ENCODE data around the gene CHMP2A. TPM values are rescaled to one million over a fixed set of nuclear protein-coding genes. Genes with fewer than 3 reads are reported as not detected.

The CHMP2A gene
- total and polyA plus RNA-seq, 2 of the 13 experiments (the other 11 are each of a cell fraction or from before 2014, with no cell fraction given) = 49.7 to 55.0 TPM

DNA sequence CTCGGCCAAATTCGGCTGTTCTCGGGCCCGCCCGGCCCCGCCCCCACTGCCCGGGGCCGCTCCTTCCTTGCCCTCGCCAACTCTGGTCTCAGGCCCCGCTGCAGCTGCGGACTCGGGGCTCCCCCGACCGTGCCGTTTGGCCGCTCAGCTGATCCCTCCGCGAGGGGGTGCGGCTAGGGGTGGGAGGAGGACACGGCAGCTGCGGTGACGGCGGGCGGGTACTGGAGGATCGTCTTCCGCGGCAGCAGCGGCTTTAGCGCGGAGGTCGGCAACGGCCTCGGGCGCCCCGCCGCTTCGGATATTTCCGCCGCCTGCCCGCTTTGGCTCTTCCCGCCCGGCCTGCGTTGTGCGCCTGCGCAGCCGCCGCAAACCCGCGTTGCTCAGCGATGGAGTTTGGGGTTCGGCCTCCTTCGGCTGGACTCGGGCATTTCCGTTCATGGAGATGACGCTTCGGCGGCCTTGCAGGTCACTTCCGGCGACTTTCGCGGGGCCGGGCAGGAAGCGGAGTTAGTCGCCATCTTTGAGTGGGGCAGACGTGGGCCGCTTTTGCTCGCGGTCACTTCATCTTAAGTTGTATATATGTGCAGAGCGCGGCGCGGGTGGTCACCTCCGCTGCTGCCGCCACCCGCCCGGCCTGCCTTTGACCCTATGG, 3.8 kb upstream of the CHMP2A start (continued):
- TF ChIP-seq, protein P1, sequence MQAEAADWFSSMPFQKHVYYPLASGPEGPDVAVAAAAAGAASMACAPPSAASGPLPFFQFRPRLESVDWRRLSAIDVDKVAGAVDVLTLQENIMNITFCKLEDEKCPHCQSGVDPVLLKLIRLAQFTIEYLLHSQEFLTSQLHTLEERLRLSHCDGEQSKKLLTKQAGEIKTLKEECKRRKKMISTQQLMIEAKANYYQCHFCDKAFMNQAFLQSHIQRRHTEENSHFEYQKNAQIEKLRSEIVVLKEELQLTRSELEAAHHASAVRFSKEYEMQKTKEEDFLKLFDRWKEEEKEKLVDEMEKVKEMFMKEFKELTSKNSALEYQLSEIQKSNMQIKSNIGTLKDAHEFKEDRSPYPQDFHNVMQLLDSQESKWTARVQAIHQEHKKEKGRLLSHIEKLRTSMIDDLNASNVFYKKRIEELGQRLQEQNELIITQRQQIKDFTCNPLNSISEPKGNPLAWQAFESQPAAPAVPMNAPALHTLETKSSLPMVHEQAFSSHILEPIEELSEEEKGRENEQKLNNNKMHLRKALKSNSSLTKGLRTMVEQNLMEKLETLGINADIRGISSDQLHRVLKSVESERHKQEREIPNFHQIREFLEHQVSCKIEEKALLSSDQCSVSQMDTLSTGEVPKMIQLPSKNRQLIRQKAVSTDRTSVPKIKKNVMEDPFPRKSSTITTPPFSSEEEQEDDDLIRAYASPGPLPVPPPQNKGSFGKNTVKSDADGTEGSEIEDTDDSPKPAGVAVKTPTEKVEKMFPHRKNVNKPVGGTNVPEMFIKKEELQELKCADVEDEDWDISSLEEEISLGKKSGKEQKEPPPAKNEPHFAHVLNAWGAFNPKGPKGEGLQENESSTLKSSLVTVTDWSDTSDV (CRISPR knock-in tag; IDR thresholded peaks at IDR 0.05) = peak; percentile 91
- peak; percentile 52; the same call in 1 of the 2 replicates for TF ChIP-seq ZBTB38 (CRISPR knock-in tag; IDR thresholded peaks at IDR 0.05)
- TF ChIP-seq ZFP37 (CRISPR knock-in tag; IDR thresholded peaks at IDR 0.05; ENCODE audit: borderline replicate concordance) = no peak
- 0 out of 2 replicates have a peak, but pooled peaks have one; percentile 21 for TF ChIP-seq KLF11 (CRISPR knock-in tag; IDR thresholded peaks at IDR 0.05)
- TF ChIP-seq TBL1XR1 (IDR thresholded peaks at IDR 0.05; ENCODE audit: borderline replicate concordance, low read length, partially characterized antibody) = no peak
- no peak for TF ChIP-seq GATAD1 (CRISPR knock-in tag; IDR thresholded peaks at IDR 0.05)
- no peak for TF ChIP-seq ZFAT (CRISPR knock-in tag; conservative IDR thresholded peaks at IDR 0.05)
- TF ChIP-seq KLF12 (CRISPR knock-in tag; IDR thresholded peaks at IDR 0.05; ENCODE audit: borderline replicate concordance) = peak; percentile 57; the same call in 1 of the 2 replicates
- TF ChIP-seq ISX (CRISPR knock-in tag; conservative IDR thresholded peaks at IDR 0.05) = peak; percentile 84; the same call in 1 of the 2 replicates
- no peak for TF ChIP-seq ZNF674 (CRISPR knock-in tag; IDR thresholded peaks at IDR 0.05; ENCODE audit: low read depth)
- TF ChIP-seq CBX2 (IDR thresholded peaks at IDR 0.05; ENCODE audit: low read depth, low read length) = no peak
- TF ChIP-seq CBX2 (CRISPR knock-in tag; IDR thresholded peaks at IDR 0.05; ENCODE audit: low read depth) = no peak
- peak; percentile 94 for TF ChIP-seq SPEN (CRISPR knock-in tag; IDR thresholded peaks at IDR 0.05; ENCODE audit: low read depth)
- TF ChIP-seq, protein P2, sequence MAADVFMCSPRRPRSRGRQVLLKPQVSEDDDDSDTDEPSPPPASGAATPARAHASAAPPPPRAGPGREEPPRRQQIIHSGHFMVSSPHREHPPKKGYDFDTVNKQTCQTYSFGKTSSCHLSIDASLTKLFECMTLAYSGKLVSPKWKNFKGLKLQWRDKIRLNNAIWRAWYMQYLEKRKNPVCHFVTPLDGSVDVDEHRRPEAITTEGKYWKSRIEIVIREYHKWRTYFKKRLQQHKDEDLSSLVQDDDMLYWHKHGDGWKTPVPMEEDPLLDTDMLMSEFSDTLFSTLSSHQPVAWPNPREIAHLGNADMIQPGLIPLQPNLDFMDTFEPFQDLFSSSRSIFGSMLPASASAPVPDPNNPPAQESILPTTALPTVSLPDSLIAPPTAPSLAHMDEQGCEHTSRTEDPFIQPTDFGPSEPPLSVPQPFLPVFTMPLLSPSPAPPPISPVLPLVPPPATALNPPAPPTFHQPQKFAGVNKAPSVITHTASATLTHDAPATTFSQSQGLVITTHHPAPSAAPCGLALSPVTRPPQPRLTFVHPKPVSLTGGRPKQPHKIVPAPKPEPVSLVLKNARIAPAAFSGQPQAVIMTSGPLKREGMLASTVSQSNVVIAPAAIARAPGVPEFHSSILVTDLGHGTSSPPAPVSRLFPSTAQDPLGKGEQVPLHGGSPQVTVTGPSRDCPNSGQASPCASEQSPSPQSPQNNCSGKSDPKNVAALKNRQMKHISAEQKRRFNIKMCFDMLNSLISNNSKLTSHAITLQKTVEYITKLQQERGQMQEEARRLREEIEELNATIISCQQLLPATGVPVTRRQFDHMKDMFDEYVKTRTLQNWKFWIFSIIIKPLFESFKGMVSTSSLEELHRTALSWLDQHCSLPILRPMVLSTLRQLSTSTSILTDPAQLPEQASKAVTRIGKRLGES (CRISPR knock-in tag; IDR thresholded peaks at IDR 0.05; ENCODE audit: borderline replicate concordance) = no peak
- 0 out of 2 replicates have a peak, but pooled peaks have one; percentile 11 for TF ChIP-seq ZNF556 (CRISPR knock-in tag; IDR thresholded peaks at IDR 0.05; ENCODE audit: borderline replicate concordance)
- no peak for TF ChIP-seq ZNF7 (CRISPR knock-in tag; IDR thresholded peaks at IDR 0.05)
- no peak for TF ChIP-seq SIX4 (CRISPR knock-in tag; IDR thresholded peaks at IDR 0.05)
- TF ChIP-seq, protein P3, sequence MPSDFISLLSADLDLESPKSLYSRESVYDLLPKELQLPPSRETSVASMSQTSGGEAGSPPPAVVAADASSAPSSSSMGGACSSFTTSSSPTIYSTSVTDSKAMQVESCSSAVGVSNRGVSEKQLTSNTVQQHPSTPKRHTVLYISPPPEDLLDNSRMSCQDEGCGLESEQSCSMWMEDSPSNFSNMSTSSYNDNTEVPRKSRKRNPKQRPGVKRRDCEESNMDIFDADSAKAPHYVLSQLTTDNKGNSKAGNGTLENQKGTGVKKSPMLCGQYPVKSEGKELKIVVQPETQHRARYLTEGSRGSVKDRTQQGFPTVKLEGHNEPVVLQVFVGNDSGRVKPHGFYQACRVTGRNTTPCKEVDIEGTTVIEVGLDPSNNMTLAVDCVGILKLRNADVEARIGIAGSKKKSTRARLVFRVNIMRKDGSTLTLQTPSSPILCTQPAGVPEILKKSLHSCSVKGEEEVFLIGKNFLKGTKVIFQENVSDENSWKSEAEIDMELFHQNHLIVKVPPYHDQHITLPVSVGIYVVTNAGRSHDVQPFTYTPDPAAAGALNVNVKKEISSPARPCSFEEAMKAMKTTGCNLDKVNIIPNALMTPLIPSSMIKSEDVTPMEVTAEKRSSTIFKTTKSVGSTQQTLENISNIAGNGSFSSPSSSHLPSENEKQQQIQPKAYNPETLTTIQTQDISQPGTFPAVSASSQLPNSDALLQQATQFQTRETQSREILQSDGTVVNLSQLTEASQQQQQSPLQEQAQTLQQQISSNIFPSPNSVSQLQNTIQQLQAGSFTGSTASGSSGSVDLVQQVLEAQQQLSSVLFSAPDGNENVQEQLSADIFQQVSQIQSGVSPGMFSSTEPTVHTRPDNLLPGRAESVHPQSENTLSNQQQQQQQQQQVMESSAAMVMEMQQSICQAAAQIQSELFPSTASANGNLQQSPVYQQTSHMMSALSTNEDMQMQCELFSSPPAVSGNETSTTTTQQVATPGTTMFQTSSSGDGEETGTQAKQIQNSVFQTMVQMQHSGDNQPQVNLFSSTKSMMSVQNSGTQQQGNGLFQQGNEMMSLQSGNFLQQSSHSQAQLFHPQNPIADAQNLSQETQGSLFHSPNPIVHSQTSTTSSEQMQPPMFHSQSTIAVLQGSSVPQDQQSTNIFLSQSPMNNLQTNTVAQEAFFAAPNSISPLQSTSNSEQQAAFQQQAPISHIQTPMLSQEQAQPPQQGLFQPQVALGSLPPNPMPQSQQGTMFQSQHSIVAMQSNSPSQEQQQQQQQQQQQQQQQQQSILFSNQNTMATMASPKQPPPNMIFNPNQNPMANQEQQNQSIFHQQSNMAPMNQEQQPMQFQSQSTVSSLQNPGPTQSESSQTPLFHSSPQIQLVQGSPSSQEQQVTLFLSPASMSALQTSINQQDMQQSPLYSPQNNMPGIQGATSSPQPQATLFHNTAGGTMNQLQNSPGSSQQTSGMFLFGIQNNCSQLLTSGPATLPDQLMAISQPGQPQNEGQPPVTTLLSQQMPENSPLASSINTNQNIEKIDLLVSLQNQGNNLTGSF (CRISPR knock-in tag; IDR thresholded peaks at IDR 0.05) = peak; percentile 88; the same call in 1 of the 2 replicates
- TF ChIP-seq PAWR (CRISPR knock-in tag; IDR thresholded peaks at IDR 0.05; ENCODE audit: borderline replicate concordance) = no peak
- no peak for TF ChIP-seq SP140L (CRISPR knock-in tag; IDR thresholded peaks at IDR 0.05; ENCODE audit: borderline replicate concordance)
